Retinal pigment epithelial cell (primary cell): ENCODE measurements around the gene SCD5.

Experiments used
- DNase-seq: peaks from one replicate; pipeline ENCODE4 v3.0.0-alpha.2; 2010; ENCODE audit warnings: low read depth
- H3K4me3 ChIP-seq: 2 replicates; pipeline ENCODE4 v1.5.1; 2011; ENCODE audit warnings: mild to moderate bottlenecking, low read length, control low read depth, moderate library complexity
- TF ChIP-seq, protein P1 (sequence below): conservative IDR thresholded peaks from 2 replicates; pipeline ENCODE4 v1.5.1; 2011; ENCODE audit warnings: low read depth, low read length, control low read depth, inconsistent platforms

The SCD5 gene

DNA sequence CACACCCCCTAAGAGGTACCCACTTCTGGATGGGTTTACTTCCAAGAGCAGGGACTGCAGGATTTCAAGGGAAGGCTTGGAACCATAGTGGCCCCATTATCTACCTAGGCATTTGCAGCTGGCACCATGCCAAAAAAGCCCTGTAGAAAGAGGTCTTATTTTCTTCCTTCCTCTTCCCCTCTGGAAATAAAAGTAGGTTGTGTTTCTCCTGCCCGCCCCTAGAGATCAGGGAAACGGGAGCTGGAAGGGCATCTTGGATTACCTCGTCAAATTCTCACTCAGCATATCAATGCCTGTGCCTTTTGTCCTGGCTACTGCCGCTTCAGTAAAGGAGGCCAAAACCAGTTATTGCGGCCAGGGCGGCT is 1.6 kb downstream of the SCD5 start:
- peak overlapping the region; percentile 66 for H3K4me3 ChIP-seq
- no peak for DNase-seq
- TF ChIP-seq, protein P1, sequence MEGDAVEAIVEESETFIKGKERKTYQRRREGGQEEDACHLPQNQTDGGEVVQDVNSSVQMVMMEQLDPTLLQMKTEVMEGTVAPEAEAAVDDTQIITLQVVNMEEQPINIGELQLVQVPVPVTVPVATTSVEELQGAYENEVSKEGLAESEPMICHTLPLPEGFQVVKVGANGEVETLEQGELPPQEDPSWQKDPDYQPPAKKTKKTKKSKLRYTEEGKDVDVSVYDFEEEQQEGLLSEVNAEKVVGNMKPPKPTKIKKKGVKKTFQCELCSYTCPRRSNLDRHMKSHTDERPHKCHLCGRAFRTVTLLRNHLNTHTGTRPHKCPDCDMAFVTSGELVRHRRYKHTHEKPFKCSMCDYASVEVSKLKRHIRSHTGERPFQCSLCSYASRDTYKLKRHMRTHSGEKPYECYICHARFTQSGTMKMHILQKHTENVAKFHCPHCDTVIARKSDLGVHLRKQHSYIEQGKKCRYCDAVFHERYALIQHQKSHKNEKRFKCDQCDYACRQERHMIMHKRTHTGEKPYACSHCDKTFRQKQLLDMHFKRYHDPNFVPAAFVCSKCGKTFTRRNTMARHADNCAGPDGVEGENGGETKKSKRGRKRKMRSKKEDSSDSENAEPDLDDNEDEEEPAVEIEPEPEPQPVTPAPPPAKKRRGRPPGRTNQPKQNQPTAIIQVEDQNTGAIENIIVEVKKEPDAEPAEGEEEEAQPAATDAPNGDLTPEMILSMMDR = no peak

DNA sequence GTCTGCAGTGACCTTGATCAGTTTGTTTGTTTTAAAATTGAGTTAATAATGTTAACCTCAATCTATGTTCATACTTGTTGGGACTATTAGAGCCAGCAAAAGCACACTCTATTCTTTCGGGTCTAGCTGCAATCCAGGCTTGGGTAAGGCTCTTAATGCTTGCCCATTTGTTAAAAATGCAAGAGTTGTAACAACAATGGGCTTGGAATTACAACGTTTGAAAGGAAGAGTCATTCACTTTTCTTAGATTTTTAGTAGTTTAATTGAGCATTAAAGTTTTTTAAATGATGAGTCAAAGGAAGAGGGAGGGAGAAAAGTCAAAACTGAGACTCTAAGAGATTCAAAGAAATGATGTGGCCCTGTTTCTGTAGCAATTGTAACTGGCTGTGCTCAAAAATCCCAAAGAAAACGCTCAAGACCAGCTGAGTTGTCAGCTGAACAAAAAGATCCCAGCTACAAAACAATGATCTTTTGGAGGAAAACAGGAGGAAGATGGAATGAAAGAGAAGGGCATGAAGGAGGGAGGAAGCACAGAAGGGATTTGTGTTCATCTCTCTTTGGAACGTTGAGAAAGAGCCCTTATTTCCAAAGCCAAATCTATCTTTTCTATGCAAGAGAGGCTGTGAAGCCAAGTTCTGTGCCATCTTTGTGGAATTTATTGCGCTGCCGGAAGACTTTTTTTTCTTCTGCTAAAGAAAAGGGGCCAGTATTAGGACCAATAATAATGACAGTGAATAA is 5.5 kb downstream of the SCD5 start:
- DNase-seq = no peak
- TF ChIP-seq, protein P1 = no peak
- no peak overlapping the region for H3K4me3 ChIP-seq

DNA sequence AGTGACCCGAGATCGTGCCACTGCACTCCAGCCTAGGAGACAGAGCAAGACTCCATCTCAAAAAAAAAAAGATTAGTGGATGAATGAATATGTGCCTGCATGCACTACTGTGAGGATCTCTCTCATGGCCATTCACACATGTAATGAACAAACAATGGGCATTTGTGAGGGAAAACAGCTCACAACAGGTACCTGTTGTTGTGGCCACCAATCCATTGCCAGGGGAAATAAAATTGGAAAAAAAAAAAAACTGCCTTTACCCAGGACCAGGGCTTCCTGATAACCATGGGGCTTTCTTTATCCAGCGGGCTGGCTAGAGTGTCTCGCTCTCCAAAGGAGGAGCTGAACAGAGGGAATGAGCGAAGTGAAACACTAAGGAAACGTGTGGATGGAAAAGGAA is 7.4 kb downstream of the SCD5 start:
- DNase-seq = no peak
- no peak overlapping the region for H3K4me3 ChIP-seq
- TF ChIP-seq, protein P1 = no peak

DNA sequence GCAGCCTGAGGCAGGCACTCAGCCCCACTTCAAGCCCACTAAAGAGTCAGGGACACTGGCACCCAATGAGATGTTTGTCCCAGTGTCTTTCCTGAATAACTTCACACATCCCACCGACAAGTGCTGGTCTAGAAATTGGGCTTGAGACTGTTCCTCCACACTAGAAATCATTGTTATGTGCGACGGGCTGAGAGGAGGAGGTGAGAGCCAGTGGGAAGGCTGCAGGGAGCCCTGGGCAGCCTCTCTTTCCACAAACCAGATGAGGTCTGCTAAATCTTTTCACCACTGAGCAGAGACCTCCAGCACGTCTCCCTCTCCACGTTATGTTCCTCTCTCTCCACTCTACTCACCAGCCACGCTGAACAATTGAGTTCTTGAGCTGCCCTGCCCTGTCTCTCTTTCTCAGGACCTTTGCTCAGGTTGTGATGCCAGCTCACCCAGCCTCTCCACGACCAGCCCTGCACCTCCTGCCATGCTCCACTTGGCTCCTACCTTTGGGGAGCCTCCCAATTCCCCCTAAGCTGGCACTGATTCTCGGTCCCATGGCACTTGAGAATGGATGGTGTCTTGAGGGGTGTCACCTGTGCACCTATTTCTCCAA is 8.4 kb downstream of the SCD5 start:
- no peak overlapping the region for H3K4me3 ChIP-seq
- TF ChIP-seq, protein P1 = no peak
- DNase-seq = no peak

DNA sequence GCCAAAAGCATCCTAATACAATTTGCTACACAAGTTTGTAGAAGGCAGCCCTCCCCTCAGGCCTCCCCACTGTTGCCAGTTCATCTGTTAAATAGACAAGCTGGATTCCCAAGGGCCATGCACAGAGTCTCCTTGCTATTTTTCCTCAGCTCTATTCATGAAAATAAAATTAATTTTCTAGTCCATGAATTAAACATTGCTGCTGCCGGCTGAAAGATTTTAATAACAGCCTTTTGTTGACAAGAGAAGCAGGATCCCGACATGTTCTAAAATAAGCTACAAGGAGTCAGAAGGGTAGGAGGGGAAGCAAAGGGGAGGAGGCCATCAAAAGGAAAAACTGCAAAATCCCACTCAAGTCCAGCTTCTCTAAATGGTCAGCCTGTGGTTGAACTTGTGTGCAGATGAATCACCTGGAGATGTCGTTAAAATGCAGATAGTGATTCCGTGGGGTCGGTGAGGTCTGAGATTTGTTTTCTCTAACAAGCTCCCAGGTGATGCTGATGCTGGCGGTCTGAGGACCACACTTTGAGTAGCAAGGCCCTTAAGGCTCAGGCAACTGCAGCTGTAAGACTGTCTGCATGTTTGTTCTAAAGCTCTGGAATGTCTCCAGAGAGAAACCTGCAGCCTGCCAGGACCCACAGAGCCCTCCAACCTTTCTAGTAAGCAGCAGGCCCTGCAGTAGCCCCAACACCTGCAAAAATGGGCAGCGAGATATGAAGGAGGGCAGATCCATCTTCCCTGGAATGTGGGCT is 9.4 kb downstream of the SCD5 start:
- DNase-seq = no peak
- TF ChIP-seq, protein P1 = no peak
- H3K4me3 ChIP-seq = no peak overlapping the region

DNA sequence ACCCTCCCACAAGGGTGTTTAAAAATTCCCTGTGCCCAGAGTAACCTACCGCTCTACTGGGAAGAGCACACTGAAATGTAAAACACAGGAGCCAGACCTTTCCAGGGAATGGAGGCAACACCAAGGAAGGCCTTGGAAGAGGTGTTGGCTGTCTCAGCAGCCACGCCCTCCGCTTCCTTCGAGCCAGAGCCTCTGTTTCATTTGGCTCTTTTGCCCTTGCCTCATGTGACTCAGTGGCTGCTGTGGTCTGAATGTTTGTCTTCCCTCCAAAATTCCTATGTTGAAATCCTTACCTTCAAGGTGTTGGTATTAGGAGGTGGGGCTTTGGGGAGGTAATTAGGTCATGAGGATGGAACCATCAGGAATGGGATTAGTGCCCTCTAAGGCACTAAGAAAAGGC is 11.3 kb downstream of the SCD5 start:
- no peak overlapping the region for H3K4me3 ChIP-seq
- no peak for DNase-seq

More for the DNA sequence above, 11.3 kb downstream of the SCD5 start:
- TF ChIP-seq, protein P1 = no peak
